Activated CD8-positive, alpha-beta memory T cell treated with anti-CD3 and anti-CD28 coated beads, Interleukin-2, amount 50 U/mL, for 24 hours (primary cell): ENCODE results near the gene BNIP5.
"Not testable (repeated sequence)": the region's sequence is repeated elsewhere in the genome, so short reads cannot be mapped to it uniquely, and the experiment has no call there.

Source experiments
- DNase-seq: peaks from one replicate; pipeline ENCODE4 v3.0.0-alpha.2; 2020; ENCODE audit errors: extremely low read depth

Gene BNIP5

GRCh38 chr6:36364669-36365479, 28.2 kb upstream of the BNIP5 start:
- no peak for DNase-seq

GRCh38 chr6:36364061-36364635, 27.5 kb upstream of the BNIP5 start:
- DNase-seq, result not testable (repeated sequence)

GRCh38 chr6:36363371-36363752, 26.7 kb upstream of the BNIP5 start:
- not testable (repeated sequence) for DNase-seq

- DNase-seq, result no peak
Measured at GRCh38 chr6:36362551-36363370, 26.1 kb upstream of the BNIP5 start.

- no peak for DNase-seq
Measured at GRCh38 chr6:36361071-36361470, 24.4 kb upstream of the BNIP5 start.

GRCh38 chr6:36360241-36361054, 23.8 kb upstream of the BNIP5 start:
- peak; percentile 33 for DNase-seq

- no peak for DNase-seq
Measured at GRCh38 chr6:36358226-36358915, 21.7 kb upstream of the BNIP5 start.

GRCh38 chr6:36357872-36358225, 21.2 kb upstream of the BNIP5 start:
- no peak for DNase-seq

GRCh38 chr6:36355819-36356218, 19.1 kb upstream of the BNIP5 start:
- DNase-seq, result no peak

GRCh38 chr6:36353411-36353915, 16.8 kb upstream of the BNIP5 start:
- no peak for DNase-seq

- DNase-seq, result no peak
Measured at GRCh38 chr6:36352477-36353157, 15.9 kb upstream of the BNIP5 start.

GRCh38 chr6:36350681-36351571, 14.2 kb upstream of the BNIP5 start:
- no peak for DNase-seq

- no peak for DNase-seq
Measured at GRCh38 chr6:36350082-36350481, 13.4 kb upstream of the BNIP5 start.

GRCh38 chr6:36349240-36349639, 12.6 kb upstream of the BNIP5 start:
- no peak for DNase-seq

GRCh38 chr6:36347621-36348020, 10.9 kb upstream of the BNIP5 start:
- DNase-seq, result no peak

GRCh38 chr6:36346486-36347273, 10.0 kb upstream of the BNIP5 start:
- DNase-seq, result no peak

GRCh38 chr6:36345681-36346466, 9.2 kb upstream of the BNIP5 start:
- no peak for DNase-seq
